GM23338 (cell line): Measurements from ENCODE around the gene INS. TPM values are rescaled to one million over a fixed set of nuclear protein-coding genes. Genes with fewer than 3 reads are reported as not detected.

Experiments
- ATAC-seq: fragments of 200-7000 bp; cut with Tn5 transposase; 3 replicates; pipeline ENCODE4 v1.9.1; 2020
- DNase-seq: peaks from one replicate; pipeline ENCODE4 v3.0.0-alpha.2; 2015; ENCODE audit warnings: low spot score
- H2AFZ ChIP-seq: fragments of 200-600 bp; sonication (generic); 2 replicates; pipeline ENCODE4 v1.8.0; 2016; ENCODE audit warnings: antibody characterized with exemption, mild to moderate bottlenecking, moderate library complexity
- H3F3A ChIP-seq: fragments of 200-600 bp; sonication (generic); replicated peaks from 2 replicates; pipeline ENCODE4 v1.8.0; 2017; ENCODE audit warnings: antibody characterized with exemption, mixed run types, low read depth
- H3K27ac ChIP-seq: fragments of 200-600 bp; sonication (generic); 2 replicates; pipeline ENCODE4 v1.6.1; 2016; ENCODE audit warnings: low read depth
- H3K27me3 ChIP-seq: fragments of 200-600 bp; sonication (generic); 2 replicates; pipeline ENCODE4 v1.8.0; 2016; ENCODE audit warnings: mild to moderate bottlenecking, mixed run types, moderate library complexity; ENCODE audit not compliant: insufficient read depth
- H3K36me3 ChIP-seq: fragments of 200-600 bp; sonication (generic); 2 replicates; pipeline ENCODE4 v1.8.0; 2016; ENCODE audit warnings: mild to moderate bottlenecking; ENCODE audit not compliant: insufficient read depth
- H3K4me1 ChIP-seq: fragments of 200-600 bp; sonication (generic); 2 replicates; pipeline ENCODE4 v1.8.0; 2016; ENCODE audit warnings: mild to moderate bottlenecking, moderate library complexity; ENCODE audit not compliant: insufficient read depth
- H3K4me2 ChIP-seq: fragments of 200-600 bp; sonication (generic); 2 replicates; pipeline ENCODE4 v1.7.1; 2017; ENCODE audit warnings: mixed run types
- H3K4me3 ChIP-seq: fragments of 200-600 bp; sonication (generic); 2 replicates; pipeline ENCODE4 v1.6.1; 2016; ENCODE audit warnings: mixed run types
- H3K79me2 ChIP-seq: fragments of 200-600 bp; sonication (generic); replicated peaks from 2 replicates; pipeline ENCODE4 v1.8.0; 2017; ENCODE audit warnings: mild to moderate bottlenecking; ENCODE audit not compliant: insufficient read depth
- H3K9me2 ChIP-seq: fragments of 200-600 bp; sonication (generic); 2 replicates; pipeline ENCODE4 v1.8.0; 2017; ENCODE audit not compliant: insufficient read depth
- H4K20me1 ChIP-seq: fragments of 200-600 bp; sonication (generic); replicated peaks from 2 replicates; pipeline ENCODE4 v1.8.0; 2017; ENCODE audit warnings: mild to moderate bottlenecking; ENCODE audit not compliant: insufficient read depth
- H3K27ac Mint-ChIP-seq: 2 replicates; pipeline ENCODE4 v1.8.0; 2020; ENCODE audit warnings: inconsistent platforms, mild to moderate bottlenecking, moderate library complexity, mixed read lengths
- H3K27me3 Mint-ChIP-seq: 3 replicates; pipeline ENCODE4 v1.8.0; 2022; ENCODE audit warnings: low read depth, mild to moderate bottlenecking, moderate library complexity, mixed read lengths, inconsistent platforms; ENCODE audit not compliant: insufficient read depth, poor library complexity
- H3K36me3 Mint-ChIP-seq: 3 replicates; pipeline ENCODE4 v1.8.0; 2021; ENCODE audit warnings: low read depth, mild to moderate bottlenecking, inconsistent platforms, moderate library complexity, mixed read lengths
- H3K4me1 Mint-ChIP-seq: 3 replicates; pipeline ENCODE4 v1.8.0; 2020; ENCODE audit warnings: mild to moderate bottlenecking, inconsistent platforms, mixed read lengths
- H3K4me3 Mint-ChIP-seq: 3 replicates; pipeline ENCODE4 v1.8.0; 2021; ENCODE audit warnings: moderate library complexity, mild to moderate bottlenecking, inconsistent platforms, mixed read lengths
- H3K9me3 Mint-ChIP-seq: 3 replicates; pipeline ENCODE4 v1.8.0; 2020; ENCODE audit warnings: moderate library complexity, mild to moderate bottlenecking, inconsistent platforms, mixed read lengths
- EZH2 ChIP-seq: fragments of 200-600 bp; sonication (generic); IDR thresholded peaks from one replicate; pipeline ENCODE4 v1.8.0; 2017; ENCODE audit warnings: antibody characterized with exemption, mild to moderate bottlenecking, low read depth; ENCODE audit not compliant: unreplicated experiment
- EZH2phosphoT487 ChIP-seq: fragments of 200-600 bp; sonication (generic); IDR thresholded peaks from one replicate; pipeline ENCODE4 v1.8.1; 2018; ENCODE audit warnings: antibody characterized with exemption; ENCODE audit not compliant: unreplicated experiment
- STAT1 ChIP-seq: IDR thresholded peaks from one replicate; pipeline ENCODE4 v1.6.1; 2016; ENCODE audit warnings: antibody characterized with exemption; ENCODE audit not compliant: unreplicated experiment
- ZNF331 ChIP-seq: fragments of 250-450 bp; sonication (Bioruptor Pico); IDR thresholded peaks from 2 replicates; pipeline ENCODE4 v1.5.0; 2020; ENCODE audit warnings: low read depth, mild to moderate bottlenecking, moderate library complexity
- polyA plus RNA-seq: library from polyadenylated mRNA; unstranded; fragments of >200 nt; fragmentation: Nextera tagmentation; extraction: Ambion mirVana; gene quantifications from 2 replicates; pipeline ENCODE4 v1.2.1, GENCODE V29; 2016
- total RNA-seq: library from RNA; depleted of rRNA; stranded (reverse); fragments of >200 nt; shearing (Covaris generic); gene quantifications from 2 replicates; pipeline ENCODE4 v1.2.3, GENCODE V29; 2014
- TF ChIP-seq, protein P1 (sequence below): fragments of 250-450 bp; sonication (Bioruptor Pico); IDR thresholded peaks from 2 replicates; pipeline ENCODE4 v1.5.0; 2020; ENCODE audit warnings: mild to moderate bottlenecking, moderate library complexity
- TF ChIP-seq, protein P2 (sequence below), 2 experiments: fragments of 200-600 bp in 1 of 2; sonication (generic) in 1 of 2; conservative IDR thresholded peaks; 2 replicates each; pipeline versions ENCODE4 v1.5.1 to v1.6.1; 2016 to 2017; ENCODE audit warnings: antibody characterized with exemption in 2 of 2, low read depth in 2 of 2, mild to moderate bottlenecking in 2 of 2, moderate library complexity in 1 of 2

Gene INS
- total and polyA plus RNA-seq, 2 experiments from 2014 or later, result not detected

DNA sequence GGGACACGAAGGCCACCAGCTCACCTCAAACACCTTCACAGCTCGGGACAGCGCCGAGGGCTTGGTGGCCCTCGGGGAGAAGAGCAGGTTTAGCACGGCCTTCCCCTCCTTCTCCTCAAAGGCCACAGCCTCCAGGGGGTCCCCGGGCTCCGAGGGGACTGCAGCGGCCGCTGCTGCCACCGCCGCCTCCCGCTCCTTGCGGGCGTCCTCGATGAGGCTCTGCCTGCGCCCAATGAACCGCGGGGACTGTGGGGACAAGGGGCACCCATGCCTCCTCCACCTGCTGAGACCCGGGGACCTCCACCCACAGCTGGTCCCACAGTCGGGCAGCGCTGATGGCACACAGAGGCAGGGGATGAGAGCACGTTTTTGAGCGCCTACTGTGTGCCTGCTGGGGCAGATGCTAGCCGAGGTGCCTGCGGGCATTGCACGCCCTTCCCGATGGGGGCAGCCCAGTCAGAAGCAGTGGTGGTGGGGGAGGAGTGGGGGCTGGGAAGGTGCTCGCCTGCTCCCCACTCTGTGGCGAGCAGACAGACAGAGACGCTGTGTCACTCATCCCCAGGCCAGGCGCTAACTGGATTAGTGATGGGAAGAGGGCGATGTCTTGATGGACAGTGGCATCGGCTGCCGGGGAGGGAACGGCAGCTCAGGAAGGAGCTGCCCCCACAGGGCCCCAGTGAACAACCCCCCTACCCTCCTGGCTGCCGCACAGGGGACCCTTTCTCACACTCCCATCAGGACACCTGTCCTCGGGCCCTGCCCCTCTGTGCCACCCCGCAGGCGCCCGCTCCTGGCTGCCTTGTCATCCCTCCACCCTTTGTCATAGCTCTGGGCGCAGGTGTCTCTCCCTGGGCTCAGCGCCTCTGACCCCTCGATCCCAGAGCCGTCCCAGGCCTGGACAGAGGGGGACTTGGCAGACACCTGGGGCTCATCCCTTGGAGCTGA, 8.9 kb upstream of the INS start (continued):
- TF ChIP-seq, protein P1, sequence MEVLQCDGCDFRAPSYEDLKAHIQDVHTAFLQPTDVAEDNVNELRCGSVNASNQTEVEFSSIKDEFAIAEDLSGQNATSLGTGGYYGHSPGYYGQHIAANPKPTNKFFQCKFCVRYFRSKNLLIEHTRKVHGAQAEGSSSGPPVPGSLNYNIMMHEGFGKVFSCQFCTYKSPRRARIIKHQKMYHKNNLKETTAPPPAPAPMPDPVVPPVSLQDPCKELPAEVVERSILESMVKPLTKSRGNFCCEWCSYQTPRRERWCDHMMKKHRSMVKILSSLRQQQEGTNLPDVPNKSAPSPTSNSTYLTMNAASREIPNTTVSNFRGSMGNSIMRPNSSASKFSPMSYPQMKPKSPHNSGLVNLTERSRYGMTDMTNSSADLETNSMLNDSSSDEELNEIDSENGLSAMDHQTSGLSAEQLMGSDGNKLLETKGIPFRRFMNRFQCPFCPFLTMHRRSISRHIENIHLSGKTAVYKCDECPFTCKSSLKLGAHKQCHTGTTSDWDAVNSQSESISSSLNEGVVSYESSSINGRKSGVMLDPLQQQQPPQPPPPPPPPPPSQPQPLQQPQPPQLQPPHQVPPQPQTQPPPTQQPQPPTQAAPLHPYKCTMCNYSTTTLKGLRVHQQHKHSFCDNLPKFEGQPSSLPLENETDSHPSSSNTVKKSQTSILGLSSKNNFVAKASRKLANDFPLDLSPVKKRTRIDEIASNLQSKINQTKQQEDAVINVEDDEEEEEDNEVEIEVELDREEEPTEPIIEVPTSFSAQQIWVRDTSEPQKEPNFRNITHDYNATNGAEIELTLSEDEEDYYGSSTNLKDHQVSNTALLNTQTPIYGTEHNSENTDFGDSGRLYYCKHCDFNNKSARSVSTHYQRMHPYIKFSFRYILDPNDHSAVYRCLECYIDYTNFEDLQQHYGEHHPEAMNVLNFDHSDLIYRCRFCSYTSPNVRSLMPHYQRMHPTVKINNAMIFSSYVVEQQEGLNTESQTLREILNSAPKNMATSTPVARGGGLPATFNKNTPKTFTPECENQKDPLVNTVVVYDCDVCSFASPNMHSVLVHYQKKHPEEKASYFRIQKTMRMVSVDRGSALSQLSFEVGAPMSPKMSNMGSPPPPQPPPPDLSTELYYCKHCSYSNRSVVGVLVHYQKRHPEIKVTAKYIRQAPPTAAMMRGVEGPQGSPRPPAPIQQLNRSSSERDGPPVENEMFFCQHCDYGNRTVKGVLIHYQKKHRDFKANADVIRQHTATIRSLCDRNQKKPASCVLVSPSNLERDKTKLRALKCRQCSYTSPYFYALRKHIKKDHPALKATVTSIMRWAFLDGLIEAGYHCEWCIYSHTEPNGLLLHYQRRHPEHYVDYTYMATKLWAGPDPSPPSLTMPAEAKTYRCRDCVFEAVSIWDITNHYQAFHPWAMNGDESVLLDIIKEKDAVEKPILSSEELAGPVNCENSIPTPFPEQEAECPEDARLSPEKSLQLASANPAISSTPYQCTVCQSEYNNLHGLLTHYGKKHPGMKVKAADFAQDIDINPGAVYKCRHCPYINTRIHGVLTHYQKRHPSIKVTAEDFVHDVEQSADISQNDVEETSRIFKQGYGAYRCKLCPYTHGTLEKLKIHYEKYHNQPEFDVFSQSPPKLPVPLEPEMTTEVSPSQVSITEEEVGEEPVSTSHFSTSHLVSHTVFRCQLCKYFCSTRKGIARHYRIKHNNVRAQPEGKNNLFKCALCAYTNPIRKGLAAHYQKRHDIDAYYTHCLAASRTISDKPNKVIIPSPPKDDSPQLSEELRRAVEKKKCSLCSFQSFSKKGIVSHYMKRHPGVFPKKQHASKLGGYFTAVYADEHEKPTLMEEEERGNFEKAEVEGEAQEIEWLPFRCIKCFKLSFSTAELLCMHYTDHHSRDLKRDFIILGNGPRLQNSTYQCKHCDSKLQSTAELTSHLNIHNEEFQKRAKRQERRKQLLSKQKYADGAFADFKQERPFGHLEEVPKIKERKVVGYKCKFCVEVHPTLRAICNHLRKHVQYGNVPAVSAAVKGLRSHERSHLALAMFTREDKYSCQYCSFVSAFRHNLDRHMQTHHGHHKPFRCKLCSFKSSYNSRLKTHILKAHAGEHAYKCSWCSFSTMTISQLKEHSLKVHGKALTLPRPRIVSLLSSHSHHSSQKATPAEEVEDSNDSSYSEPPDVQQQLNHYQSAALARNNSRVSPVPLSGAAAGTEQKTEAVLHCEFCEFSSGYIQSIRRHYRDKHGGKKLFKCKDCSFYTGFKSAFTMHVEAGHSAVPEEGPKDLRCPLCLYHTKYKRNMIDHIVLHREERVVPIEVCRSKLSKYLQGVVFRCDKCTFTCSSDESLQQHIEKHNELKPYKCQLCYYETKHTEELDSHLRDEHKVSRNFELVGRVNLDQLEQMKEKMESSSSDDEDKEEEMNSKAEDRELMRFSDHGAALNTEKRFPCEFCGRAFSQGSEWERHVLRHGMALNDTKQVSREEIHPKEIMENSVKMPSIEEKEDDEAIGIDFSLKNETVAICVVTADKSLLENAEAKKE (CRISPR knock-in tag), result no peak

DNA sequence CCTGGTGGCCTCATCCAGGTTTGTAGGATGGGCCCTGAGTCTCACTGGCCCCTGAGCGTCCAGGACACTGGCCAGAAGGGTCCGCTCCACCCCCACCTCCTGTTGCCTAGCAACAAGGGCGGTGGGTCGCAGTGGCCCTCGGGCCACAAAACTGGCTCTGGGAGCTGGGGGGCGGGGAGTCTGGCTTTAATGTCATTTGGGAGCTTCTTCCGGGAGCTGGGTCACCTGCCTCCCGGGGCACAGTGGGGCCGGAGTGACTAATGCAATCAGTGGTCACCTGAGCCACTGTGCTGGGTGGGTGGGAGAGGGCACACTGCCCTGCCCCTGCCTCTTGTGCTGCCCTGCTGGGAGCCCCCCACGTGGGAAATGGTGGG, 8.0 kb upstream of the INS start:
- no peak overlapping the region for H3K27ac Mint-ChIP-seq
- H3K9me3 Mint-ChIP-seq, result no peaks in the 10 kb centered on the region
- no peak for ATAC-seq
- H2AFZ ChIP-seq, result no peak overlapping the region
- no peak for DNase-seq
- H3K27ac ChIP-seq, result no peak overlapping the region
- H3K36me3 ChIP-seq, result no peaks in the 10 kb centered on the region
- H3K27me3 ChIP-seq, result no peaks in the 10 kb centered on the region
- peaks cover 16% of the 10 kb centered on the region for H3K27me3 Mint-ChIP-seq
- H3K36me3 Mint-ChIP-seq, result no peaks in the 10 kb centered on the region
- no peaks in the 10 kb centered on the region for H3K4me1 Mint-ChIP-seq
- H3F3A ChIP-seq, result no peaks in the 10 kb centered on the region
- H3K4me1 ChIP-seq, result no peaks in the 10 kb centered on the region
- H3K4me3 Mint-ChIP-seq, result no peak overlapping the region
- no peak overlapping the region for H3K4me2 ChIP-seq
- no peak overlapping the region for H3K4me3 ChIP-seq
- H3K79me2 ChIP-seq, result no peaks in the 10 kb centered on the region
- H3K9me2 ChIP-seq, result no peaks in the 10 kb centered on the region
- H4K20me1 ChIP-seq, result no peaks in the 10 kb centered on the region
- TF ChIP-seq ZNF331 (CRISPR knock-in tag) (no peak), EZH2phosphoT487 (no peak), EZH2 (no peak), STAT1 (no peak)
- TF ChIP-seq, protein P2, sequence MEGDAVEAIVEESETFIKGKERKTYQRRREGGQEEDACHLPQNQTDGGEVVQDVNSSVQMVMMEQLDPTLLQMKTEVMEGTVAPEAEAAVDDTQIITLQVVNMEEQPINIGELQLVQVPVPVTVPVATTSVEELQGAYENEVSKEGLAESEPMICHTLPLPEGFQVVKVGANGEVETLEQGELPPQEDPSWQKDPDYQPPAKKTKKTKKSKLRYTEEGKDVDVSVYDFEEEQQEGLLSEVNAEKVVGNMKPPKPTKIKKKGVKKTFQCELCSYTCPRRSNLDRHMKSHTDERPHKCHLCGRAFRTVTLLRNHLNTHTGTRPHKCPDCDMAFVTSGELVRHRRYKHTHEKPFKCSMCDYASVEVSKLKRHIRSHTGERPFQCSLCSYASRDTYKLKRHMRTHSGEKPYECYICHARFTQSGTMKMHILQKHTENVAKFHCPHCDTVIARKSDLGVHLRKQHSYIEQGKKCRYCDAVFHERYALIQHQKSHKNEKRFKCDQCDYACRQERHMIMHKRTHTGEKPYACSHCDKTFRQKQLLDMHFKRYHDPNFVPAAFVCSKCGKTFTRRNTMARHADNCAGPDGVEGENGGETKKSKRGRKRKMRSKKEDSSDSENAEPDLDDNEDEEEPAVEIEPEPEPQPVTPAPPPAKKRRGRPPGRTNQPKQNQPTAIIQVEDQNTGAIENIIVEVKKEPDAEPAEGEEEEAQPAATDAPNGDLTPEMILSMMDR (conservative IDR thresholded peaks at IDR 0.05; ENCODE audit: low read depth in 2 of 2), result no peak
- TF ChIP-seq, protein P1 (CRISPR knock-in tag), result no peak
